Measurements from ENCODE around the gene AP1G2.
"Not testable (repeated sequence)": the region's sequence is repeated elsewhere in the genome, so short reads cannot be mapped to it uniquely, and the experiment has no call there.

- TF ChIP-seq CTCF (IDR thresholded peaks at IDR 0.05; ENCODE audit: low read depth, low read length); EZH2phosphoT487 (IDR thresholded peaks at IDR 0.05; ENCODE audit: low read depth): not testable (repeated sequence)
Measured at GRCh38 chr14:23536906-23537305, 30.7 kb downstream of the AP1G2 start.
